Activated T-cell treated with anti-CD3 and anti-CD28 coated beads for 48 hours (primary cell): ENCODE results near the gene SRL.
"Not testable (repeated sequence)": the region's sequence is repeated elsewhere in the genome, so short reads cannot be mapped to it uniquely, and the experiment has no call there.

Source experiments
- DNase-seq: peaks from one replicate; pipeline ENCODE4 v3.0.0-alpha.2; 2020; ENCODE audit warnings: low read depth

The SRL gene

GRCh38 chr16:4226251-4227039 lies 15.4 kb downstream of the SRL start:
- no peak for DNase-seq

DNA sequence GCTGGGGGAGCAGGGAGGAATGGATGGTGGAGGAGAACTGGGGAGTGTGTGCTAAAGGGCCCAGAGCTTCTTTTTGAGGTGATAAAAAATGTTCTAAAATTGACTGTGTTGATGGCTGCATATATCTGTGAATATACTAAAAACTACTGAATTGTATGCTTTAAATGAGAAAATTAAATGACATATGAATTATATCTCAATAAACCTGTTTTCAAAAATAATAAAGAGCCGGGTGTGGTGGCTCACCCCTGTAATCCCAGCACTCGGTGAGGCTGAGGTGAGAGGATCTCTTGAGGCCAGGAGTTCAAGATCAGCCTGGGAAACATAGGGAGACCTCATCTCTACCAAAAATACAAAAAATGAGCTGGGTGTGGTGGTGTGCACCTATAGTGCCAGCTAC lies 16.8 kb downstream of the SRL start:
- DNase-seq, result no peak

- no peak for DNase-seq
These were observed 21.5 kb downstream of the SRL start for GRCh38 chr16:4220358-4220757.

GRCh38 chr16:4218202-4218601 lies 23.7 kb downstream of the SRL start:
- DNase-seq, result no peak

DNA sequence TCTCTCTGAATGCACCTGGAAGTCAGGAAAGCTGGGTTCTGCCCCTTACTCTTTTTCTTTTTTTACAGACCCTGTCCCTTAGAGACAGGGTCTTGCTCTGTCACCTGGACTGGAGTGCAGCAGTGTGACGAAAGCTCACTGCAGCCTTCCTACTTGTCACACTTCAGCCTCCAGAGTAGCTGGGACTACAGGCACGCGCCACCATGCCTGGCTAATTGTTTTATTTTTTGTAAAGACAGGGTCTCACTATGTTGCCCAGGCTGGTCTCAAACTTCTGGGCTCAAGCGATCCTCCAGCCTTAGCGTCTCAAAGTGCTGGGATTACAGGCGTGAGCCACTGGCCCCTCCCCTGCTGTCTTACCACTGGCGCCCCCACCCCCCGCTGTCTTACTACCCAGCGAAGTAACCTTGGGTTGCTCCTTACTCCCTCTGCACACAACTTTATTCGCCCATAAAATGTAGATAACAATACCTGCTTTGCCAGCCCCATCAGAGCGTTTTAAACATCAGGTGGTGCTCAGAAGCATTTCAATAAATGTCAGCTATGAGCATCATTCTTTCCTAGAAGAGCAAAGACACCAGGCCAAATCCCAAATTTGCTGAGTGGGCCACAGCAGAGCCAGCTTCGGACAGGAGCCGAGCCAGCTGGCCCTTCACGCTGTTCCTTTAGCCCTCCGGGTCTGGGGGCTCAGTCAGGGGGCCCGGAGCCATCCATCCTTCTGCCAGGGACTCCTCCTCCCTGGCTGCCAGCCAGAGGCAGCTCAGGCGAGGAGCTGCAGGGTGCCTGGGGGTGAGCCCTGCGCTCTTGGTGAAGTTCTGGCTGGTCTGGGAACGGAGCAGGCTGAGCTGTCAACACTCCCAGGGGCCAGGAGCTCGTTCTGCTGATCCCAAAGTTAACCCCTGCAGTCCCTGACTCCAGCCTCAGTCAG lies 24.4 kb downstream of the SRL start:
- no peak for DNase-seq

DNA sequence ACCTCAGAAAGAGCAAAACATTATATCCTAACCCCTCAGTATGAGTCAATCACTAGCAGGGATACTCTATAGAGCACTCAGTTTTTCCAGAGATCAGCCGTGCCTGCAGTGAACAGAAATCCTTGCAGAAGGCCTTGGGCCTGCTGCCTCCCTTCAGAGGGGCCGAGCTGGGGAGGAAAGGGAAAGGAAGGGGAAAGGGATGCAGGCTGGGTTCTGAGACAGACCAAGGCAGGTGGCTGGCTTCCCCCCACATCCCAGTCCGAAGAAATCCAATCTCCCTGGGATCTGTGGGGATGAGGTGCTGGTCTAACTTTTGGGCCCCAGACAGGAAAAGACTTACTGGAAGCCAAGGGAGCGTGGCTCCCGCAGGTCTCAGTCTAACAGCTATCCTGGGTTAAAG lies 25.3 kb downstream of the SRL start:
- DNase-seq, result no peak

GRCh38 chr16:4215106-4215505 lies 26.8 kb downstream of the SRL start:
- no peak for DNase-seq

DNA sequence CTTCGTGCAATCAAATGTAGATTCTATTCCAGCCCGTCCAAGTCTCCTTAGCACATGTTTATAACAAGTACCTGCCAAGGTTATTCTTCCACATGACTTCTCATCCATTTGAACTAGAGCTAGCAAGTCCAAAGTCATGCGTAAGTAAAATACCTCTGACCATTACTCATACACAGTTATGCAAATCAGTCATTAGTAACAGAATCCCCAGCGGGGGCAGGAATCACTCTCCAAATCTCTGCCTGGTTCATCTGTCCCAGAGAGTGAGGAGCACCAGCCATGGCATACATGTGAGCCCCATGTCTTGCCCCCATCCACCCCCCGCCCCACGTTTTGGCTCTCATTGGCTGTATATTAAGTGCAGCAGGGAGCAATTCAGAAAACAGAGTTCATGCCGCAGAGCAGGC lies 27.7 kb downstream of the SRL start:
- DNase-seq, result no peak

- no peak for DNase-seq
These were observed 28.1 kb downstream of the SRL start for GRCh38 chr16:4213737-4214136.

DNA sequence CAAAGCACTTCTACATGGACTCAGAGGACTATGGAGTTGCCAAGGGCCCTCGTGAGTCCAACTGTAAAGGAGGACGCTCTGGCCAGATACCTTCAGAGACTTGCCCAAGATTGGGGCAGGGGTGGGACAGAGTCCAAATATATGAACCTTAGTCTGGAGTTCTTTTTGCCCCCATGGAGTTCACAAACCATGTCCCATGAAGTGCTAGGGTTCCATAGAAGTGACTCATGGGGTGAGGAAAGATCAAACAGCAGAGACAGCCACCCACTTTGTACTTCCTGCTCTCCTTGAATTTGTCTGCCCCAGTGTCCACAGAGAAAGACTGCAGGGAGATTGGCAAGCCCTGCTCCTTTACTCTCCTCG lies 29.0 kb downstream of the SRL start:
- no peak for DNase-seq

GRCh38 chr16:4212211-4212933 lies 29.5 kb downstream of the SRL start:
- no peak for DNase-seq

DNA sequence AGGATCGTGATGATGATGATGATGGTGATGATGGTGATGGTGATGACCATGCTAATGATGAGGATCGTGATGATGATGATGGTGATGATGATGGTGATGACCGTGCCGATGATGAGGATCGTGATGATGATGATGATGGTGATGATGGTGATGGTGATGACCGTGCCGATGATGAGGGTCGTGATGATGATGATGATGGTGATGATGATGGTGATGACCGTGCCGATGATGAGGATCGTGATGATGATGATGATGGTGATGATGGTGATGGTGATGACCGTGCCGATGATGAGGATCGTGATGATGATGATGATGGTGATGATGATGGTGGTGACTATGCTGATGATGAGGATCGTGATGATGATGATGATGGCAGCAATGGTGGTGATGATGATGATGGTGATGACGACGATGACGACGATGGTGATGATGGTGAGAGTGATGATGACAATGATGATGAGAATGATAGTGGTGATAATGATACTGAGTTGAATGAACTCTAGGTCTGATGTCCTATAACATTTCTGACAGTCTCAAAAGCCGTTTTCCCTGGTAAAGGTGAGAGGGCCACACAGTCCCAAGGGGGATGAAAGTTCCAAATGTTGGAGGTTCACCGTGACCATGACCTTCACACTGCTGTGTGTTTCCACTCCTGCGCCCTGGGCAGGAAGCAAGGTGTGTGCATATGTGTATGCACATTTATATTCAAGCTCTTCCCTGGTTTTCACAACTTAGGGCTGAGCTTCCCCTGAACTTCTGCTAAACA lies 30.3 kb downstream of the SRL start:
- not testable (repeated sequence) for DNase-seq

GRCh38 chr16:4209666-4210065 lies 32.2 kb downstream of the SRL start:
- DNase-seq, result no peak

DNA sequence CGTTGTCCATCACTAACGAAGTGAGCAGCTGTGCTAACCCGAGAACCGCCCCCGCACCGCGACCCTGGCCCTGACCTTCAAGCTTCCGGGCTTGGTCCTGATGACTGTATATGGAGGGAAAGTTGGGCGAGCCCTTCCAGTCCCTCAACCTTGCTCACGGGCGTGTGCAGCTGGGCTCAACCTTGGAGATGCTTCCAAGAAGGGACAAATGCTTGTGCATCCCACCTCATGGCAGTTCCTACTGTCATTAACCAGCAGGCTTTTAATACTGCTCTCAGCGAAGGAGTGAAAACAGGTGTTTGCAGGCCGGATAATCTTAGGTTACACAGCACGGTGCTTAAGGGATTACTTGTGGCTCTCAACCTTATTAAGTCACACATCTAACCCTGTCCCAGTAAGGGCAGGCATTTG lies 33.5 kb downstream of the SRL start:
- DNase-seq, result no peak

DNA sequence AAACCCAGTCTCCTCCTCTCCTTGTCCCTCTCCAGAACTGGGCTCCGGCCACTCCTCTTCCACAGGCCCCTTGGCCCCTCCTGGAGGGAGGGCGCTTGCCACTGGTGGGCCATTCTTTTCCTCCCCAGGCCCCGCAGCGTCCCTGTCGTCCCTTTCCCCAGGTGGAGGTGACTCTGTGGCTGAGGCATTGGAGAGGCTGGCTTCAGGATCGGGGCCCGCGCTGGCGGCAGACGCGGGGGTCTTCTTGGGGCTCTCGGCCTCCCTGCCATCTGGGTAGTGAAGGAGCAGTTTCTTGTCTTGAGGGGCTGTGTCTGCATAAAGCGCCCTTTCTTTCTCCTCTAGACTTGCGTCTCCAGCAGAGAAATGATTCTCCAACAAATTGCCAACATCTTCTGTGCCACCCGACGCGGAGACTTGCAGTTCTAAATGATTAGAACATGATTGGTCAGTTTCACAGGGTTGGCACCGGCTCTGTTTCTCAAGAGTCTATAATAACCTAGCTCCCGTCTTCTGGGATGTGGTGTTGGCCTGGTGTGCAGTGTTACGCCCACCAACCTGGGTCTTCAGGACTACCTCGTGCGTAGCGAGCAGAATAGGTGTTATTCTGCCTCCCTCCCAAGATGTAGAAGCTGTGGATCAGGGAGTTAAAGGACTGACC lies 34.1 kb downstream of the SRL start:
- DNase-seq, result no peak

DNA sequence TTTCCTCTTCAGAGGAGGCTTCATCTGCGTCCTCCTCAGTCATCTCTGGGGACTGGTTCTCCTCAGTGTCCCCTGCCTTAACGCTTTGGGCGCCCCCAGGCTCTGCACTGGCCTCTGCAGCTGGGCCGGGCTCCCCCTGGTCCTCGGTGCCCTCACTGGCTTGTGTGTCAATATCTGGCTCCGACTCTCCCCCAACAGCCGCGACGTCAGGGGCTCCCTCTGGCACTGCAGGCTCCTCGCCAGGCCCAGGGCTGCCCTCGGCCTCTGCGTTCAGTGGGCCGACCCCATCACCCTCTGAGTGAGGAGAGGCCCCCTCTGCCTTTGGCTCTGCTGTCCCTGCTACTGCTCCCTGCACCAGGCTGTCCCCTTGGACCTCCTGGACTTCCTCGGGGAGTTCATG lies 34.7 kb downstream of the SRL start:
- no peak for DNase-seq

DNA sequence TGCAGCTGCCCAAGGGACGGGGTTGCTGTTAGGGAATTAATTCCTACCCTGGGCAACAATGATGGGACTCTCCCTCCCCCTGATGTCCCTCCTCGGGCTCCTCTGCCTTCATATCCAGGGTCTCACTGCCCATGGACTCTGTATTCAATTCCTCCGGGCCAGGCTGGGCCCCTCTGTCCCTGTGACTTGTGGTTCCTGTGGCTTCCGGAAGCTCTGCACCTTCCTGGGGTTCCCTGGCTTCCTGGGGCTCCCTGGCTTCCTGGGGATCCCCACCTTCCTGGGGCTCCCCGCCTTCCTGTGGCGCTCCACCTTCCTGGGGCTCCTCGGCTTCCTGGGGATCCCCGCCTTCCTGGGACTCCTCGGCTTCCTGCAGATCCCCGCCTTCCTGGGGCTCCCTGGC lies 35.2 kb downstream of the SRL start:
- no peak for DNase-seq

- DNase-seq, result no peak
These were observed 35.9 kb downstream of the SRL start for GRCh38 chr16:4205971-4206370.

DNA sequence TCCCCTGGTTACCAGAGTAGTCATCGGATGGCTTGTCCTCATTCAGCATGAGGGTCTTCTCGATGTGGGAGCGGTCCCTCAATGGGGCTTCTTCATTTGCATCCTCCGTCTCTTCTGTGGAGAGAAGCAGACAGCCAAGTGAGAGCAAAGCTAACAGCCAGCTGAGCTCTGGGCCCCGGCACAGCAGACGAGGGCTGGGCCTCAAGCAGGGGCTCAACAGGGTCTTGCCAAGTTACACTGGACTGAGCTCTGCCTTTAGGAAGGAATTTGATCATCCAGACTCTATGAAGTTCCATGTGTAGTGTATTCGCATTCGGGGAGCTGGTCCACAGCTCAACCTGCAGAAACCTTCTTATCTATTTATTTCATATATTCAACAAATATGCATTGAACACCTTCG lies 37.4 kb downstream of the SRL start:
- DNase-seq, result no peak

- no peak for DNase-seq
These were observed 38.1 kb downstream of the SRL start for GRCh38 chr16:4203748-4204147.

GRCh38 chr16:4202615-4203345 lies 39.1 kb downstream of the SRL start:
- DNase-seq, result no peak
